HG03432 (cell line): ENCODE results near the gene BRINP1.
"Not testable (repeated sequence)": the region's sequence is repeated elsewhere in the genome, so short reads cannot be mapped to it uniquely, and the experiment has no call there.

Experiments used
- ATAC-seq: cut with Tn5 transposase; IDR thresholded peaks from one replicate; pipeline ENCODE4 v1.9.1; 2021; ENCODE audit warnings: mild to moderate bottlenecking, moderate library complexity; ENCODE audit not compliant: unreplicated experiment

The BRINP1 gene

DNA sequence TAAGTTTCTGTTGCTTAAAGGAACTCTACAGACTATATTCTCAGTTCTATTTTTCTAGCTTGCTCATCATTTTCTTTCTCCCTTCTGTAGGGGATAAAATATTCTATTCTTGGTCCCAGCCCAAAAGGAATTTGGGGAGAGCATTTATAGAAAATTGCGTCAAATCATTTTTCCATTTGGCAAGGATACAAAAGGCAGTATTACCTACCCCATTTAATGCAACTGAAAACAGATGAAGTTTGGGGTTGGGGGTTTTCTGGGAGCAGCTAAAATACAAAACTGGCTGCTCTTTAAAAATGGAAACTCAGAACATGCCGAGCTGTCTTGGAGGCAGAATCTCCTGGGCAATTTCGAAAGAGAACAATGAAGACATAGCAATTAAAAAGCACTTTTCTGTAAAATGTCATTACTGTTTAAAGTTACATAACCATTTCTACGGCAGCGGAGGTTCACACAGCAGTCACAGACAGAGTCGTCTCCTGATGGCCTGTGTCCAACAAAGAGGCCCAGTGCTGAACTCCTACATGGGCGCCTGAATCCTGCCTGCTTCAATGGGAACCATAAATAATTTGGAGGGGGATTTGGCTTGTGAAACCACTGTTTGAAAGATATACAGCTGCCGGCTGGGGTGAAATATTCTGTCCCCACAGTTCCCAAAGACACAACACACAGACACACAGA, 152.4 kb downstream of the BRINP1 start:
- ATAC-seq, result no peak

DNA sequence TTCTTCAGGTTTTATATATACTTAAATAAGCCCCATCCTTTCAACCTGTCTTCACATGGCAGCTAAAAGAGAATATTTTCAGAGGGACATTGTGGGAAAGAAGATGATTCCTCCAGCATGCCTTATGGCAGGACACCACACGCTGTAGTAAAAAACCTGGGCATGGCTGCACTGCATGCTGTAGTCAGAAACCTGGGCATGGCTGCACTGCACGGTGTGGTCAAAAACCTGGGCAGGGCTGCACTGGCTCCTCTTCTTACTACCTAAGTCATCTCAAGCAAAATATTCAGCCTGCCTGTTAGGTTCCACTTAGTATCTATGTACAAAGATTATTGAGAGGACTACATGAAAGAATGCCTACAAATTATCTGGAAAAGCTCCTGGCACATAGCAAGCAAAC, 153.6 kb downstream of the BRINP1 start:
- no peak for ATAC-seq

DNA sequence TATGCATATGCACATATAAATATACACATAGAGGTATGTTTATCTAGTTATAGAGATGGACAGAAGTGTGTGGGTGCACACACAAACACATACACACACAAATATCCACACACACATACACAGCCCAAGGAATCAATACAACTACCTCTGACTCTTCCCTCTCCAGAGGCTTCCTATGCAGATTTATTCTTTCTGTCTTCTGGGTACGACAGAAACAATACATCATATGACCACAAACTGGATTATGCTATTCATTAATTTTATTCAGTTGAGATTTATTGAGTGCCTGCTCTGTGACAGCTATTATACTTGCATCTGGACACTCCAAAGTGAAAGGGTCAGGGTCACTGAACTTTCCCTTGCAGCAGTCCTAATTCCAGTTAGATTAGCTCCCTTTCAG, 155.8 kb downstream of the BRINP1 start:
- no peak for ATAC-seq

DNA sequence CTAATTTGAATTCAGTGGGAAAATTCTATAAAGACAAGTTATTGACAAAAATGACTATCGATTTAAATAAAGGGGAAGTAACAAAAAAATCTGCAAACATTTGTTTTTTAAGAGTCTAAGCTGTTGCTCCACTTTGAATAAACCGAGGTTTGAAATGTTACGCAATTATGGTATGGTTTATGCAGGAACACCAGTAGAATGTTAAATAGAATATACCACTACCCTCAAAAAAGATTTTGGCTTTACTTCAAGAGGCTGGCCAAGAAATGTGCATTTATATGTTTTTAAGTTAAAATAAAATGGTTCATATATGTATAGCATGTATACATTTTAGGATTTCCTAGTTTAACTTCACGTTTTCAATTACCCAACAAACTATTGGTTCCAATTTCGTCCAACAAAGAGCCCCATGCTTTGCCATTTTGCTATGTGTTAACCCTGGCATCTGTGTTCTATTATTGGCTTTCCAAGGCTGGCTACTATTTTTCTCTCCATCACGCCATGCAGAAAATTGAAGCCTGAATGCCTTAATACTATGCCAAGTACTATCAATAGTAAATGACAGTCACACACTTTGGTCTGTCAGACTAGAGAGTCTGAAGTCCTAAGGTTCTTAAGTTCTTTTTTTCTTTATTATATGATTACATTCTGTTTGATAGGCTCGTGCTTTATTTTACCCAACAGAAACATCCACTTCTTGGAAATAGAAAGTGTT, 171.2 kb downstream of the BRINP1 start:
- ATAC-seq, result no peak

DNA sequence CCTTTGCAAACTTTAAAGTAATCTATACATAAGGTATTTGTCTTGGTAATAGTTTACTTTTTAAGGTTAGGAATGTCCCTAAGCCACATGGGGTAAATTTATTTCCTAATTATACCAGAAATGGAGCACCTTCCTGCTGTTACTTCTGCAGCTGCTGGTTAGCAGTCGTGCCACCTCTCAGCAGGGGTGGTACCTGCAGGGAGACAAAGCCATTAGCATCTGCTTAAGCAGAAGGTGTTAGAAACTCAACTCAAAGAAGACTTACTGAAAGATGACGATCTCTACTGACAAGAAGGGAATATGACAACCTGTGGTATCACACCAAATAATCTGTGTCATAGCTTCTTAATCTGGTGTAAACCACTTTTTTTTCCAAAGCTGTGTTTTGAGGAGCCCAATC, 173.7 kb downstream of the BRINP1 start:
- no peak for ATAC-seq

DNA sequence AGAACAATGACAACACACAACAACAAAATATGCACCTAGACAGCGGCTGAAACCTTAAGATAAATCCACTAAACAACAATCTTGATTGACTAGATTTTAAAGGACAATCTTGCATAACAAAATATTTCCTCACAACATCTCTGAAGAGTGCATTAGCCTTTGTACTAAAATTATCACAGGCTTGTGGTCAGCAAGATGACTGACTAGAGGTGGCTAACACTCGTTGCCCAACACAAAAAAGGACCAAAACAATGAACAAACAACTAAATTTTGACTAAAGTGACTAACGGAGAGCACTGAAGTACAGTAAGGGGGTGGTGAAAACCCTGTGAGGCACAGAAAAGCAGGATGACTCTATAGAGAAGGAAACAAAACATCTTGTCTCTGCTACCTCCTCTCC, 183.9 kb downstream of the BRINP1 start:
- no peak for ATAC-seq

DNA sequence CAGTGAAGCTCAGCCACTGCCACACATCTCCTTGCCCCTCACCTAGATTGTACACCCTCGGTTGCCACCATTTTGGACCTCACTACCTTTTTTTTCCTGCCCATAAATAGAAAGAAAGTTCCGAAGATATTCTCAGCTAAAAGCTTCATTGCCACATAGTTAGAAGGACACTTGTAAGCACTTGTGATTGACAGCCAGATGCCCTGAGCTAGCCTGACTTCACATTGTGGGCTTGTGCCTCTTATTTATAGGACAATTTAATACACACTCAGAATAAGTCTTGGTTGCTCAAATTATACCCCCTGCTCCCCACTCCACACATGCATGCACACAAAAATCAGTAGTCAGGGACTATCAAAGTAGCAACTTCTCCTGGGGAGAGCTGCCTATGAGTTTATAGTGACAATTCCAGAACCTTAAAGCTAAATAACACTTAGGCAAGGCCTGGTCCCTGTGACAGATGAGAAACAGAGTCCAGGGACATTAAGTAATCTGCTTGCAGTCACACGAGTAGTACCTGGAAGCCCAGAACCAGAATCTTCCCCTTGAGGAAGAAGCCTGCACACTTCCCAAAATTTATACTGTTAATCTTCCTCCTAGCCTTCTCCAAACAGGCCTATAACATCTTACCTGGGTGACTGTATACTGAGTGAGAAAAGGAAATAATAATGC, 184.8 kb downstream of the BRINP1 start:
- no peak for ATAC-seq

DNA sequence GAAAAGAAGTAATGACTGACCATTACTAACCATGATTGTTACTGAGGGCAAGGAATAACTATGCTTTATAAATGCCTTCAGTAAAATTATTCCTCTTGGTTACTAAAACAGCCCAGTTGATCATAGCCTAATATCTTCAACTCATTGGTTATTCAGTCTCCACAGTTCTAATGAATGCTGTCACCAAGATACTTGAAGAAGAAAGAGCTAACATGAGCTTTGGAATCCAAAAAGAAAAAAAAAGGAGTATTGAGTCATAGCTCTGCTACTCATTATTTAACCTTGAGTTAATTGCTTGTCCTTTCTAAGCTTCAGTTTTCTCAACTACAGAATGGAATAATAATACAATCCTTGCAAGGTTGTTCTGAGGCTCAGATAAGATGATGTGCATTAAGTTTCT, 187.7 kb downstream of the BRINP1 start:
- no peak for ATAC-seq

DNA sequence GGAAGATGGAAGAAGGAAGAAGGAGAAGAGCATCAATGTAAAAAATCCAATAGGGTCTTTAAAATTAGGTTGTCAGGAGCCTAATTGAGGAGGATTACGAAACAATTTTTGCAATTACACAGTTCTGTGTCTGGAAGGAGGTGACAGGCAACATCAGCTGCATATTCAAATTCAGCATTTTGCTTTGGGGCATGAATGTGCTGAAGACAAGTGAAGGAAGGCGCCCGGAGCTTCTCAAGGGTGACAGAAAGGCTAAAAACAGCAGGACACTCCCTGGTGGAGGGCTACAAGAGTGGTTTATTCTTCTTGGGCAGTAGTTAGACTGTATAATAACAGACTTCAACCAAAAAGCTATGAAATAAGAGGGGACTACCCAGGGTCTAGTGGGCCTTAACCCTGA, 188.3 kb downstream of the BRINP1 start:
- no peak for ATAC-seq

DNA sequence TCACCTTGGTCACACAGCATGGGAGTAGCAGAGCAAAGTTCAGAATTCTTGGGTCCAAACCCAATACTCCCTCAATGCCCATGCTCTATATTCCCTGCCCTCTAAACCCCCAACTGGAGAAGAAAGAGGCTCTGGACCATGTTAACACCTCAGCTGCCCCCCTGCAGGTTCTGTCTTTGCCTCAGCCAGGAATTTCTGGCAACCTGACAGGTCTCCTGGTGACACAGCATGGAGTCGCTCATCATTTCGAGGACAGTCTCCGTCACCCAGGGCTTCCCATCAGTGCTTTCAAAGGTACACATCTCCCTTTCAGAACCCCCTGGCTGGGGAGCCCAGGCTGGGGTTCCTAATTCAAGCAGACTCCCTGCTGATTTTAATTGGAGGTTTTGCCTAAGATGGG, 189.5 kb downstream of the BRINP1 start:
- ATAC-seq, result no peak

- ATAC-seq, result no peak
These were observed 192.0 kb downstream of the BRINP1 start for GRCh38 chr9:119177196-119177595.

DNA sequence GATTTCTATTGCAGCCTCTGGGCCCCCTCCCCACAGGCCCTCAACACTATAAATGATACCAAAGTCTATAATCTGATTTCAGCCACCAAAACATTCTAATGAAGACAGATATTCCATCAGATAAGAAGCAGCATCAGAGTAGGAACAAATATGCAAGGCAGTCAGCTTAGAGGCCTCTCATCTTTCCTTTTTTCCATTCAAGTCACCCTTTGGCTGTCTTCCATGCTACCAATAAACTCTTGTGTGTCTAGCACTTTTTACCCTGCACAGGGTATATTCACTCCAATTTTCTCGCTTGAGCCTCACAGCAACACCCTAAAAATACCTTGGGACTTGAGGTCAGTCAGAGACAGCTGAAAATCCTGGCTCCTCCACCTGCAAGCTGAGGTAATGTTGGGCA, 193.7 kb downstream of the BRINP1 start:
- no peak for ATAC-seq

DNA sequence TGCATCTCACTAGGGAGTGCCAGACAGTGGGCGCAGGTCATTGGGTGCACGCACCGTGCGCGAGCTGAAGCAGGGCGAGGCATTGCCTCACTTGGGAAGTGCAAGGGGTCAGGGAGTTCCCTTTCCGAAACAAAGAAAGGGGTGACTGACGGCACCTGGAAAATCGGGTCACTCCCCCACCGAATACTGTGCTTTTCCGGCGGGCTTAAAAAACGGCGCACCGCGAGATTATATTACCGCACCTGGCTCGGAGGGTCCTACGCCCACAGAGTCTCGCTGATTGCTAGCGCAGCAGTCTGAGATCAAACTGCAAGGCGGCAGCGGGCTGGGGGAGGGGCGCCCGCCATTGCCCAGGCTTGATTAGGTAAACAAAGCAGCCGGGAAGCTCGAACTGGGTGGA, 200.0 kb downstream of the BRINP1 start:
- not testable (repeated sequence) for ATAC-seq

DNA sequence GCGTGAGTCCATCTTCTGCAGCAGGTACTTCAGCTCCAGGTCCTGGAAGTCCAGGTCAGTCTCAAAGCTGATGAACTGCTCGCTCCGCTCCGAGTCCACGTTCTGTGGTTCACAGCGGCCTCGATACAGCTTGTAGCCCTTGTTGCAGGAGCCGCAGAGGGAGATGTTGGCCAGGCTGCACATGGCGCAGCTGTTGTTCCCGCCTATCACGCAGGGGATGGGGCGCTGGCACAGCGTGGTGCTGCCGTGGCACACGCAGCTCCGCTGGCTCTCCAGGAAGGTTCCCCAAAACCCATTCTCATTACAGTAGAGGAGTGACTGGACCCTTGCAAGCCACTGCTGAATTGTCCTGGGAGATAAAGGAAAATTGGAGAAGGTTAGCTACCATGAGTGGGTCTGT, 201.4 kb downstream of the BRINP1 start:
- no peak for ATAC-seq

GRCh38 chr9:119167267-119167666, 202.0 kb downstream of the BRINP1 start:
- ATAC-seq, result no peak

DNA sequence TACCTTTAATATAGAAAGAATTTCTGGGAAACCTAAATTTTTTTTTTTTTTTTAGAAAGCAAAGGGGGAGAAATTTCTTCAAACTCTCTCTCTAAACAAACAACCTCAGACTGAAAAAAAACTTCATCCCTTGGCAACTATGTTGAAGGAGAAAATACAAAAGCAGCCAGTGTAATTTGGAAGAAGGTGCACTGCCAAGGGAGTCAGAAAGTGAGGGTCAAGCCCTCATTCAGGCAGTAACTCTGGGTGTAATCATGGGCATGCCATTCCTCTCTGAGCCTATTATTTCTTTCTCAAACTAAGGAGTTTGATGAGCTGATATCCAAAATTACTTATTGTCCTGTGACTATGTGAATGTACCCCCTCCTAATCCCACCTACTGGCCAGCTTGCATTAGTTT, 203.1 kb downstream of the BRINP1 start:
- ATAC-seq, result no peak

DNA sequence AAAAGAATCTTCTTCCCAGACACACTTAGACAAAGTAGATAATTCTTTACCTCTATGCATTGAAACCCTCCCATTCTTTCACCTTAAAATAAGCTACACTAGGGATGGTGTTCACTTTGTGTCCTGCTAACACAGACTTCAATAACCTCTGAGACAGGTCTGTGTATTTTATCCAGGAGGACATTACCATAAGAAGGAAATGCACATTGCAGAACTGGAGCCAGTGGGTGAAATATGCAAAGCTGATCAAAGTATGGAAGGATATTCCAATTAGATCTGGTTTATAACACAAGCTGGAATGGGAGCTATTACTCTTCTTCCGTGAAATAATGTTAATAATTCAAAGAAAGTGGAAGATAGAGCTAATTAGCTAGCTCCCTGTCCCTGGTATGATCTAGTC, 204.1 kb downstream of the BRINP1 start:
- ATAC-seq, result no peak

DNA sequence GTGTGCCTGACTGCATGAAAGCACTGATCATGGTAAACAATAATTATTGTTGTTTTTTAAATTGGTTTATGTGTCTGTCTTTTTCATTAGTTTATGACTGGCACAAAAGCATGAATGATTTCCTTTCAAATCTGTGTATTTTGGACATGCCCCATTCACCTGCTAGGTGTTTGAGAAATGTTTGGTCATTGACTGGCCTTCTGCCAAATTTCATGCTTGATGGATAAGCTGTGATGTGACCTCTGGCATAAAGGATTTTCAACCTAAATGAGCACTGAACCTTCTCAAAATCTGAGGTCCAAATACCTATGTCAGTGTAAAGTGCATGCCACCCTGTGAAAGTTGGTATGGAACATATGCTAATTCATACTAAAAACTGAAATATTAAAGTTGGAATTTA, 204.5 kb downstream of the BRINP1 start:
- no peak for ATAC-seq

DNA sequence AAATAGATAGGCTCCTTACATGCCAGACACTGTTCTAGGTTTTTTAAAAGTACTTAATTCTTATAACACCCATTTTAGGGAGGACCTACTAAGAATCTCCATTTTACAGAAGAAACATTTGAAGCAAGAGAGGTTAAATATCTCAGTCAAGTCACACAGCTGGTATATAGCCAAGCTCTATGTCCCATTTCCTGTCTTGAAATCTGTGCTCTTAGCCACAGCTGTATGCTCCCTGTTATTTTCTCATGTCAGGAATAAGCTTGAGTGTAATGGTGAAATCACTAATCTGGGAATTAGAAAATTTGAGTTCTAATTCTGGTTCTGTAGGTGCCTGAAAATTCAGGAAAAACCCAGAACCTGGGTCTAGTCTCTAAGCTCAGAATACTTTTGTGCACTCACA, 208.7 kb downstream of the BRINP1 start:
- ATAC-seq, result no peak

DNA sequence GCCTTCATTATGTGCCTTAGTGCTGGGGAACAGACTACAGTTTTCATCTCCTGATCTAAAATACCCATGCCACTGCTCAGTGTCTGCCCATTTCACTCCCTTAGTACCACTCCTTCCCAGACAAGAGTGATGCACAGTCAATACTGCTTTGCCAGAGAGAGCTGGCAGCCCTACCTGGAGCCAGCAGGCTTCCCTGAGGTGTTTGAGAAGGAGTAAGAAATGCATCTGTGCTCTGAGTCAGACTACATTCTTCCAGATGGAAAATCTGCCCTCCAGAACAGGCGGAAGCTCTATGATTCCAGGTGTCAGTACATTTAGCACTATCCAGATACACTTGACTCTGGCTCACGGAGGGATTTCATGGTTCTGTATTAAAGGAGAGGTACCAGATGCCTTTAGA, 209.8 kb downstream of the BRINP1 start:
- ATAC-seq, result no peak

DNA sequence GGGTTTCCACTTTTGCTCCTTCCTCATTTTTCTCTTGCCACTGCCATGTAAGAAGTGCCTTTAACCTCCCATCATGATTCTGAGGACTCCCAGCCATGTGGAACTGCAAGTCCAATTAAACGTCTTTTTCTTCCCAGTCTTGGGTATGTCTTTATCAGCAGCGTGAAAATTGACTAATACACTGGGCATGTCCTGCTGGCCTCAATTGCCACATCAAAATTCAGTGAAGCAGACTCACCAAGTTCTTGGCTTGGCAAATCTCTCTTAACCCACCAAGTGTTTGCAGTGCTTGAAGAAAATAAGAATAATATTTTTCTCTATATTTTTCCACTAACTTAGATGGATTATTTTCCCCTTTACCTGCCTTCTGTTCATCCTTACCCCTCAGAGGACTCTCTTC, 212.0 kb downstream of the BRINP1 start:
- ATAC-seq, result no peak

GRCh38 chr9:119156354-119156753, 212.9 kb downstream of the BRINP1 start:
- ATAC-seq, result no peak
